ENCODE results near the gene SERPINB12.

SERPINB12 gene

DNA sequence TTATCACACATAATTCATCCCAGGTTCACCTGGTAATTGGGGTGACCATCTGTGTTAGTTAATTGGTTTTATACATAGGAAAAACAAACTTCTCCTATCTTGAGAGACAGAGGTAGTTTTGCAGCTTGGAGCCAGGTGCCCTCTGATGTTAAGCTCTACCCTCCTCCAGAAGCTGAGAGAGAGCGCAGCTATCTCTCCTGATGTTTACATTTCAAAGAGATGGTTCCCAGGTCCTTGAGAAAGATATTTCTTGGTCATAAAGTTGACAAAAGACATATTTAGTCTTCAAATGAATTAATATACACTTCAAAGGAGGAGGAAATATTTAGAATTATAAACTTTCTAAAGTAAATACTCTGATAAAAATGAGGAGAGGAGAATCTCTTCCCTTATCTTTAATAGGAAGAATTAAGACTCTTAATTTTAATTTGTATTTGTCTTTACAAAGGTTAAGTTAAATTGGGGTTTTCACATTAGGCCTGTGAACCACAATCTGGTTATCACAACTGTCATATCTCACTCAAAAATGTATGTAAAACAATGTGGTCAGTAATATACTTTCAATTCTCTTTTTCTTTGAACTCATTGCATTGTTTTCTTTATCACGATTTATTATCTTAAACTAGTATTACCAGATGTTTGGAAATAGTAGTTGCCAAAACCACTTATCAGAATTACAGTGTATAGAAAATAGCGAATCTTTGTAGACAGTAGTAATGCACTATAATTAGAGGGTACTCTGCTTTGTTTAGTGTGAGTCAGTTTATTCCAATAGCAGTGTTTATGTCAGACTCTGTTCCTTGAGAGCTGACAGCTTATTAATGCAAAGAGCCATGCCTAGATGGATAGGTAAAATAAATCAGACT, 75.1 kb downstream of the SERPINB12 start:
- H3K79me2 ChIP-seq = no peaks in the 10 kb centered on the region
- no peak overlapping the region for H3K27ac ChIP-seq
- H3K4me3 ChIP-seq (ENCODE audit: low read depth, low read length) = no peak overlapping the region
- no peaks in the 10 kb centered on the region for H3K36me3 ChIP-seq (ENCODE audit: control insufficient read depth, insufficient read depth, low read length)
- H3K9ac ChIP-seq = no peak overlapping the region
- H3K9me3 ChIP-seq (ENCODE audit: control insufficient read depth, low read length) = no peaks in the 10 kb centered on the region
- H2AFZ ChIP-seq = no peak overlapping the region
- TF ChIP-seq, protein P1, sequence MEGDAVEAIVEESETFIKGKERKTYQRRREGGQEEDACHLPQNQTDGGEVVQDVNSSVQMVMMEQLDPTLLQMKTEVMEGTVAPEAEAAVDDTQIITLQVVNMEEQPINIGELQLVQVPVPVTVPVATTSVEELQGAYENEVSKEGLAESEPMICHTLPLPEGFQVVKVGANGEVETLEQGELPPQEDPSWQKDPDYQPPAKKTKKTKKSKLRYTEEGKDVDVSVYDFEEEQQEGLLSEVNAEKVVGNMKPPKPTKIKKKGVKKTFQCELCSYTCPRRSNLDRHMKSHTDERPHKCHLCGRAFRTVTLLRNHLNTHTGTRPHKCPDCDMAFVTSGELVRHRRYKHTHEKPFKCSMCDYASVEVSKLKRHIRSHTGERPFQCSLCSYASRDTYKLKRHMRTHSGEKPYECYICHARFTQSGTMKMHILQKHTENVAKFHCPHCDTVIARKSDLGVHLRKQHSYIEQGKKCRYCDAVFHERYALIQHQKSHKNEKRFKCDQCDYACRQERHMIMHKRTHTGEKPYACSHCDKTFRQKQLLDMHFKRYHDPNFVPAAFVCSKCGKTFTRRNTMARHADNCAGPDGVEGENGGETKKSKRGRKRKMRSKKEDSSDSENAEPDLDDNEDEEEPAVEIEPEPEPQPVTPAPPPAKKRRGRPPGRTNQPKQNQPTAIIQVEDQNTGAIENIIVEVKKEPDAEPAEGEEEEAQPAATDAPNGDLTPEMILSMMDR (IDR thresholded peaks at IDR 0.05) = no peak
- H3K4me1 ChIP-seq = no peaks in the 10 kb centered on the region
- no peaks in the 10 kb centered on the region for H3K27me3 ChIP-seq (ENCODE audit: control insufficient read depth, insufficient read depth, low read length)
- H3K4me2 ChIP-seq (ENCODE audit: low read length) = no peak overlapping the region

- Histone ChIP-seq H3K9me3 (ENCODE audit: control insufficient read depth, low read length) (no peaks in the 10 kb centered on the region), H3K9ac (no peak overlapping the region), H3K4me3 (ENCODE audit: low read depth, low read length) (no peak overlapping the region), H3K36me3 (ENCODE audit: control insufficient read depth, insufficient read depth, low read length) (no peaks in the 10 kb centered on the region), H3K4me2 (ENCODE audit: low read length) (no peak overlapping the region), H3K27ac (no peak overlapping the region), H3K27me3 (ENCODE audit: control insufficient read depth, insufficient read depth, low read length) (no peaks in the 10 kb centered on the region), H2AFZ (no peak overlapping the region), H3K79me2 (no peaks in the 10 kb centered on the region), H3K4me1 (no peaks in the 10 kb centered on the region)
- TF ChIP-seq, protein P1 (IDR thresholded peaks at IDR 0.05) = no peak
Measured at GRCh38 chr18:63617915-63618234, 75.7 kb downstream of the SERPINB12 start.

Data from parathyroid adenoma (tissue), 2 donors.